ENCODE measurements around the gene HSBP1.

The HSBP1 gene

DNA sequence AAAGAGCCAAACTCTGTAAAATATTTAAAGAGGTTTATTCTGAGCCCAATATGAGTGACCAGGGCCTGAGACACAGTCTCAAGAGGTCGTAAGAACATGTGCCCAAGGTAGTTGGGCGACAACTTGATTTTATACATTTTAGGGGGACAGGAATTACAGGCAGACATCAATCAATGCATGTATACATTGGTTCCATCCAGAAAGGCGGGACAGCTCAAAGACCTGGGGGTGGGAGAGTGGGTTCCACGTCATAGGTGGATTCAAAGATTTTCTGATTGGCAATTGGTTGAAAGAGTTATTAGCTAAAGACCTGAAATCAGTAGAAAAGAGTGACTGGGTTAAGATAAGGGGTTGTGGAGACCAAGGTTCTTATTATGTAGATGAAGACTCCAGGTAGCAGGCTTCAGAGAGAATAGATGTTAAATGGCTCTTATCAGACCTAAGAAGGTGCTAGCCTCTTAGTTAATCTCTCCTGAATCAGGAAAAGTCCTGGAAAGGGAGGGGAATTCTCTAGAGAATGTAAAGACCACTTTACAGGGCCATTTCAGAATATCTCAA is 32.4 kb downstream of the HSBP1 start:
- no peak for DNase-seq

DNA sequence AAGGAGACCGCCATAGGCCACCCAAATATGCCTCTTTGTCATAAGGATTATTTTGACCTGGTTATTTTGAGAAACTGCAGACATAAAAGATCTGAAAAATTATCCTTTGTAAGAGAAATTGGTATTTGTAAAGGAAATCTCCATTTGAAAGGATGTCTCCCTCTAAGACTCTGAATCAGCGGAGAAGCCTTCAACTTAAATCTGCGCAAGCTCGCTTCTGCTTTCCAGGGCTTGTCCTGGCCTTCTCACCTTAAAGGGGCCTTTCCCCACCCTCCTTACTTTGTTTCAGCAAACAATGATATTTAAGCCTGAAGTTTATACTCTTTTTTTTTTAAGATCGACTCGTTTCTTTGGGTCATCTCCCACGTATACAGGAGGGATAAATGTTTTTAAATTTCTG is 34.5 kb downstream of the HSBP1 start:
- no peak for DNase-seq

DNA sequence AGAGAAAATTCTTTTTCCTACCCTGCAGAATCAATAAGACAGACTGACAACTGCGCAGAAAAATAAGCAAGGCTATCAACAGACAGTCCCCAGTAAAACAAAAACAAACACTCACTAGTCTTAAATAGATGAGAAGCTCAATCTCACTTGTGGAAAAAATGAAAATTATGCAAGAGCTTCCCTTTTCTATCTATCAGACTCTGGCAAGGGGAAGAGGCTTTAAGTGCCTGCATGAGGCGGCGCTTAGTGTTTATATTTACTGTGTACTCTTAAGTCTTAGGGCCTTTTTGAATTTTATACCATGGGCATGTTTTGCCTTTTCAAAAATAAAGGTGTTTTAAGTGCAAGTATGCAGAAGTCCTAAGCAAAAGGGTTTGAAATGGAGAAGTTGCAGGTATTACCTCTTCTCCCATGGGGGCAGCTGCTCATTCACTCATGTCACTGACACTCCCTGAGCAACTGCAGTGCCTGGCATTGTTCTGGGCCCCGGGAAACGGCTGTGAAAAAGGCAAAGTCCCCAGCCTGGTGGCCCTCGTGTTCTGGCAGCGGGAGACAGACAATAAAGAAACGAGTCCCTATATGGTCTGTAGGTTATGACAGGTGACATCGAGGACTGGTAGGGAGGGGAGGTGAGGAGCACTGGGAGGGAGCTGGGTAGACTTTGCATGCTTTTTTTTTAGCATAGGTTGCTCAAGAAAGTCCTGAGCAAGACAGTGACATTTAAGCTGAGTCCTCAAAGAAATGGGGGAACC is 35.2 kb downstream of the HSBP1 start:
- DNase-seq, result peak; percentile 68

DNA sequence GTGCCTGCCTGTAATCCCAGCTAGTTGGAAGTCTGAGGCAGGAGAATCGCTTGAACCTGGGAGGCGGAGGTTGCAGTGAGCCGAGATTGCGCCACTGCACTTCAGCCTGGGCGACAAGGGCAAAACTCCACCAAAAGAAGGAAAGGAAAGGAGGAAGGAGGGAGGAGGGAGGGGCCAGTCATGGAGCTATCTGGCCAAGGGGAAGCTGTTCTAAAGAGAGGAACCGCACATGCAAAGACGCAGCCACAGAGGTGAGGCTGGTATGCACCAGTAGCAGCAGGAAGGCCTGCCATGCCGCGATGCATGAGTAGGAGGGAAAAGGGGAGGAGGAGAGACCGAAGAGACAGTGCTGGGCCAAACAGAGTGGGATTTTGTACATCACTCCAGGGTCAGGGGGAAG is 35.9 kb downstream of the HSBP1 start:
- peak; percentile 67 for DNase-seq

DNA sequence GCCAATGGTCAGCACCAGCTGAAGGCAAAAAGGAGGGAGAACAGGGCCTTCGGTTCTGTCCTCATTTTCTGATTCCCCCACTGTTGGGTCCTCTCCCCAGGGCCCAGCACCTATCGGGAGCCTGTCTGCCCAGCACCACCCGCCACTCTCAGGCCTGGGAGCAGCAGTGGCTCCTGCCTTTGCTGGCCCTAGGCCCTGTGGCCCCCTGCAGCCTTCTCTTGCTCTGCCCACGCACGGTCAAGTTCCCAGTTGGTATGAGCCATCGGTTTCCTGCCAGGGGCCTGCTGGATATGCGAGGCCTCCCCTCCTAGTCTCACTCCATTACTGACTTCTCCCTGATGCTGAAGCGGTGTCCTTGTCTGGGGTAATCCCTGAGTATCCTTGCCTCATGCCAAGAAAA is 37.5 kb downstream of the HSBP1 start:
- DNase-seq, result no peak

DNA sequence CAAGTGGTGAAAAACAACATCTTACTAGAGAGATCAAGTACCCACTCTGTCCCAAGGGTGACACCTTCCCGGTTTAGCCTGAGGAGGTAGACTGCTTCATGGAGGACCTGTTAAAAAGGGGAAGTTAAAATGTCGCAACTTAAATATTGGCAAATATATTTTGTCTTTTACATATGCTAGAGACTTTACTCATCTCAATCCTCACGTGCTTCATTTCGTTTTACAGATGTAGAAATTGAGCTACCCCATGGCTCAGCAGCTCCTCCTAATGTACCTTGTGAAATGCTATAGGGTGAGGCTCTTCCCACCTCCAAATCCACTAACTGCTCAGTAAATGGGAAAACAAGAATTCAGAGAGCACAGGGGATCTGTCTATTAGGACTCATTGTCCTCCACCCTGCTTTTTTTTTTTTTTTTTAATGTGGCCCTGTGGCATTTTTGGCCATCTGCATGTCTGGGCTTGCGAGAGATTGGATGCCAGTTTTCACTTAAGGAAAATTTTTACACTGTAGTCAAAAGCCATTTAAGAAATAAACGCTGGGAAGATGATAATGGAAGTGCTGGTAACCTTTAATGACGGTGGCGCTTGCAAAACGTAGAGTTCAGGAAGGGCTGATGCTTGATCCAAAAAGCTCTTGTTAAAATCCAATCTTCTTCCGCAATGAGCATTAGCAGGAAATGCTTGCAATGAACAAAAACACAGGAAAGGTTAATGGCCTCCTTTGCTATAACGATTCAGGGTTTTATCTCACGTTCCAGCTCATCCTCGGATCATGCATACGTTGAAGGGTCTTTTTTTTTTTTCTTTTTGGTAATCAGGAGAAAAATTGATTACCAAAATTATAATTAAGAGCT is 39.8 kb downstream of the HSBP1 start:
- DNase-seq, result peak; percentile 70

DNA sequence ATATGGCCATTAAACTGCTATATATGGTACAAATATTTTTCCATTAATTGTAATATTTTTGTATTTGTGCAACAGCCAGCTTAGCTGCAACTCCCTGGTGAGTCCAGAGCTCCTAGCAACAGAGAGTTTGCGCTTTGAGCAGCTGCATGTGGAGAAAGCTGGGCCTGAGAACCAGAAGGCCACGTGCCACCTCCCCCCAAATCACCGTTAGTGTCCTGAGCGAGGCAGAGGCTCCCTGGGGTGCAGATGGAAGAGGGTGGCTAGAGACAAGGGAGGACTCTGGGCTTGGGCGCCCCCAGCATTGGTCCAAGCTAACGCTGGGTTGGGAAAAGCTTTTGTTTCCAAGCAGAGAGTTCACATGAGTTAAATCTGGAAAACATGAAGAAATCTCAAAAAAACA is 41.6 kb downstream of the HSBP1 start:
- no peak for DNase-seq

DNA sequence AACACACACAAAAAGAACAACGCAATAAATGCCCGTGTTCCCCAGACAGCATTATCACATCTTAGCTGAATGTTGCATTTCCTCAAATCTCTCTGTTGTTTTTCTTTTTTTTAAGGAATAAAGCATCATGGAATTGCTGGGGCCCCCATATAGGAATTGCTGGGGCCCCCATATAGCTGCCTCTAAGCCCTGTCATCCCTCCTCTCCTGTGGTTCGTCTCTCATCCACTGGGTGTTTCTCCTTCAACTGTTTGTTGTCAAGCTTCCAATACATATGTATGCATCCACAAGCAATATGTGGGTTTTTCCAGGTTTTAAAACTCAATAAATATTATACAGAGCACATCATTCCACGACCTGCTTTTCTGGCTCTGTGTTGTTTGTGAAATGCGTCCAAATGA is 43.2 kb downstream of the HSBP1 start:
- no peak for DNase-seq

DNA sequence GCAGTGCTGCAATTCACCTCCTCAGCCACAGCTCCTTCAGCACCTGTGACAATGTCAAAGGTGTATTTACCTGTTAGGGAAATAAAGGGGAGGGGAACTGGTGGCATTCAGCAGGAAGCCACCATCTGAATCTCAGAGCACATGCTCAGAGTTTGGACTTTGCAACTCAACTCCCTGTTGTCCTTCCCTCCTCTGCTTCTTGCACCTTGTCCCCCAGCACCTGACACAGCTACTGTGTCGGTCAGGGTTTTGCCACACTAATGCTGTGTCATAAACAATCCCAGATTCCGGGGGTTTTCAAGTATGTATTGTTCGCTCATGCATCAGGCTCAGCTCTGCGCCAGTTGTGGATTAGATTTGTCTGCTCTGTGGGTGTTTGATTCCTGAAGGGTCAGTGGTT is 43.7 kb downstream of the HSBP1 start:
- no peak for DNase-seq

DNA sequence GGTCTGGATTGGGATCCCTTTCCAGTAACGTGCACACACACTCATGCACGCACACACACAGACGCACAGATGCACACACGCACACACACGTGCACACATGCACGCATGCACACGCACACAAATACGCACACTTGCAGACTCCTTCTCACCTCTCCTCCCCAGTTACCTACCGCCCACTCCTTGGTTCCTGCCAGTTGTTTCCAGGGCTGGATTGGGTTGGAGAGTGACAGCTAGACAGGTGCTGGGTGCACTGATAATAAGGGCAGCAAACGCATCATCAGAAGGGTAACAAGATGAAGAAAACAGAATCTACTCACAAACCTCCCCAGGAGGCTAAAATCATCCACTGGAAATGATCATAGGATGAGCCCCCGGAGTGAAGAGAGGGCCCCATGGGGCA is 45.0 kb downstream of the HSBP1 start:
- DNase-seq, result no peak

DNA sequence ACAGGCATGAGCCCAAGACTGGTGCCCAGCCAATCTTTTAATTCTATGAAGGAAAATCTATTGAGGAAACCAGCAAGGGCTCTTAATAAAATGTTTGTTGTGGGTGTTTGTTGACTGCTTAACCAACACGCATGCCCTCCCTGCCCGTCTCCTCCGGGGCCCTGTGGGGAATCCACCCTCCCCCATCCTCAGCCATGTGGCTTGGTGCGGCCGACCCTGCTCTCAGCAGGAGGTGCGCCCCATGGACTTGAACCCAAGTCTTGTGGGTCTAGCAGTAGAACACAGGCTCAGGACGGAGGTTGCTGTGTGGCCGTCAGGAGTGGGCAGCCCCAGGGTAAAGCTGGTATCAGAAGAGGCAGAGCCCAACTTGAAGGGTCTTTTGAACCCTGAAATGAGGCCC is 46.1 kb downstream of the HSBP1 start:
- DNase-seq, result no peak

DNA sequence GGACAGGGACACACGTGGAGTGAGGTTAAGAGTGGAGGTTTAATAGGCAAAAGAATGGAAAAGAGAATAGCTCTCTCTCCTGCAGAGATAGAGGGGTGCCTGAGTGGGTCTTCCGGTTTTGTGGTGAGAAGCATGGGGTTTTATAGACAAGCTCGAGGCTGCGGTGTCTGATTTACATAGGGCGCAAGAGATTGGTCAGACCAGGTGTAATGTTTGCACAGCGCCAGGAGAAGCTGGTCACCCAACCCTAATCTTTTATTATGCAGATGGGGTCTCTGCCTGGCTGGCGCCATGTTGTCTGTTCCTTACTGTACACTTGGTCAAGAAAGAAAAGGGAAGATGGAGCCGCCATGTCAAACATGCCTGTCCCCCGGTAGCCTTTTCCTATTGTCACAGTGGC is 46.6 kb downstream of the HSBP1 start:
- DNase-seq, result no peak

DNA sequence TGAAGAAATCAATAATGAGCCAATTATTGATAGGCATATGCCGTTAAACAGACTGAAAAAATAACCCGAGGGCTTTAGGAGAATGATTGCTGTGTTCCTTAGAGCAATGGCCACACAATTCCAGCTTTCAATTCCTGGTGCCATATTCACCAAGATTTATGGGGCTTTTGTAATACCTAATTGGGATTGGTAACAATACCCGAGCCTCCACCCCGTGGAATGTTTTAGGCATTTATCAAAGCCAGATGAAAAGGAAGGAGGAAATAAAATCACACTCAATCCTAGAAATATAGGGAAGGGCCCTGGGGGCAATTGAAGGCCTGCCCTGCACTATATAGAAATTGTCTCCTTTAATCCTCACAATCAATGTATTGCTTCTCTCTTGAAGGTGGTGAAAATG is 49.0 kb downstream of the HSBP1 start:
- no peak for DNase-seq

DNA sequence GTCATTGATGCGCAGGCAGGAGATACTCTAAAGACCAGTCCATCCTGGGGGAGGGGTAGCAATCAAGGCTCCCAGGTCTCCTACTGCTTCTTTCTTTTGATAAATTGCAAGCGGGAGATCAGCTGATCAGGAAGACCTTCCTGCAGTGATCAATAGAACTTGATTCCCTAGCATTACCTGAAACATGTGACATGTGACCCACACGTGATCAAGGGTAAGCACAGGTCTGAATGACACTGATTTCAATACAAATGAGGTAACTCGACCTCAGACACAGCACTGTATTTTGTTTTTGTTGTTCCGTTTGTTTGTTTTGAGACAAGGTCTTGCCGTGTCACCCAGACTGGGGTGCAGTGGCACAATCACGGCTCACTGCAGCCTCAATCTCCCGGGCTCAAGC is 51.5 kb downstream of the HSBP1 start:
- DNase-seq, result no peak

DNA sequence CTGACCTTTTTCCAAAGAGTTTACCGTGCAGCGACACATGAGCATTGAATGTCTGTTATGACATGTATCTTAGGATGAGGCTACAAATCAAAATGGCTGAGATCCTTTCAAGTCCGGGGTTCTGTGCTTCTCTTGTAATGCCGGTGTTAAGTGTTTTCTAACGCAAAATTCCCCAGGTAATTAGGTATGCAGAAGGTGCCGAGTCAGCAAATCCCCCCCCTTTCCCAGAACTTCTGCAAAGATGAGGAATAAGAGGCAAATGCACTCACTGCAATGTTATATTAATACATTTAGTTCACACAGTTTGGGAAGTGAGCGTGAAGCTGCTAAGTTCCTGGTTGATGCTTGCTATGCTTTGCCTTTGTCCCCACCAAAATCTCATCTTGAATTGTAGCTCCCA is 54.9 kb downstream of the HSBP1 start:
- no peak for DNase-seq

DNA sequence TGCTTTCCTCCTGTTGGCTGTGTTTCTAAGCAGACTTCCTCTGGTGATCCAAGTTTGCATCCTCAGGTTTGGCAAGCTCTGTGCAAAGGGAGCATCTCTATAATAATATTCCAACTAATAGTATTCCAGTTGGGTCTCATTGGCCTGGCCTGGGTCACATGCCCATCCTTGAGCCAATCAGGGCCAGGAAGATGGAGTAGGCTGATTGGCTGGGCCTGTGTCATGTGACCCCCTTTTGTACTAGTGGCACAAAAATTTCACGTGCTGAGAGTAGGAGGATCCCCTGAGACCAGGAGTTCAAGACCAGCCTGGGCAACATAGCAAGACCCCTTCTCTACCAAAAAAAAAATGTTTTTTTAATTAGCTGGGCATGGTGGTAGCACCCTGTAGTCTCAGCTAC is 55.9 kb downstream of the HSBP1 start:
- DNase-seq, result no peak
